HG03469 (cell line): ENCODE measurements around the gene TAS2R7.
"Not testable (repeated sequence)": the region's sequence is repeated elsewhere in the genome, so short reads cannot be mapped to it uniquely, and the experiment has no call there.

Source experiments
- ATAC-seq: cut with Tn5 transposase; IDR thresholded peaks from one replicate; pipeline ENCODE4 v1.9.1; 2021; ENCODE audit warnings: mild to moderate bottlenecking, moderate library complexity, moderate number of reproducible peaks; ENCODE audit not compliant: unreplicated experiment

The TAS2R7 gene

GRCh38 chr12:10802587-10802986 is at the start of gene TAS2R7:
TSS of gene TAS2R7 (minus strand) at chr12:10802627. CDS start at chr12:10802570, 57 bp downstream.
- ATAC-seq: no peak

GRCh38 chr12:10851243-10851858 is 48.9 kb upstream of the TAS2R7 start:
- no peak for ATAC-seq

- ATAC-seq: no peak
Measured at GRCh38 chr12:10849425-10849878, 47.0 kb upstream of the TAS2R7 start, which contains the start of gene PRR4. TSS of gene PRR4 (minus strand) at chr12:10849475. CDS start at chr12:10849437, 38 bp downstream.

- no peak for ATAC-seq
Measured at GRCh38 chr12:10847744-10848143, 45.3 kb upstream of the TAS2R7 start.

GRCh38 chr12:10842862-10843261 is 40.4 kb upstream of the TAS2R7 start:
- ATAC-seq: no peak

- no peak for ATAC-seq
Measured at GRCh38 chr12:10838461-10838860, 36.0 kb upstream of the TAS2R7 start.

GRCh38 chr12:10829994-10830393 is 27.6 kb upstream of the TAS2R7 start:
- no peak for ATAC-seq

GRCh38 chr12:10826258-10826657 is 23.8 kb upstream of the TAS2R7 start, which contains the start of gene TAS2R10:
TSS of gene TAS2R10 (minus strand) at chr12:10826358. CDS start at chr12:10826269, 89 bp downstream.
- no peak for ATAC-seq

GRCh38 chr12:10824957-10825356 is 22.5 kb upstream of the TAS2R7 start:
- no peak for ATAC-seq

- no peak for ATAC-seq
Measured at GRCh38 chr12:10811883-10812536, 9.6 kb upstream of the TAS2R7 start.

GRCh38 chr12:10810068-10810467 is 7.6 kb upstream of the TAS2R7 start, which contains the start of gene TAS2R9:
TSS of gene TAS2R9 (minus strand) at chr12:10810168. CDS start at chr12:10810075, 93 bp downstream.
- no peak for ATAC-seq

- ATAC-seq: no peak
Measured at GRCh38 chr12:10807186-10807585, 4.8 kb upstream of the TAS2R7 start, which contains the start of gene TAS2R8. TSS of gene TAS2R8 (minus strand) at chr12:10807286. CDS start at chr12:10806980, 306 bp downstream.

- ATAC-seq: no peak
Measured at GRCh38 chr12:10801741-10802140, 686 bp downstream of the TAS2R7 start.

GRCh38 chr12:10794222-10794621 is 8.2 kb downstream of the TAS2R7 start:
- no peak for ATAC-seq

GRCh38 chr12:10791769-10792168 is 10.7 kb downstream of the TAS2R7 start:
- not testable (repeated sequence) for ATAC-seq

GRCh38 chr12:10783252-10783651 is 19.2 kb downstream of the TAS2R7 start:
- ATAC-seq: no peak

- ATAC-seq: no peak
Measured at GRCh38 chr12:10779103-10779502, 23.3 kb downstream of the TAS2R7 start.

GRCh38 chr12:10771132-10771733 is 31.2 kb downstream of the TAS2R7 start:
- ATAC-seq: no peak

- no peak for ATAC-seq
Measured at GRCh38 chr12:10759657-10760056, 42.8 kb downstream of the TAS2R7 start.

- ATAC-seq: no peak
Measured at GRCh38 chr12:10756194-10756593, 46.2 kb downstream of the TAS2R7 start.

- ATAC-seq: no peak
Measured at GRCh38 chr12:10753059-10753458, 49.4 kb downstream of the TAS2R7 start.
